ENCODE results near the gene PDE12. TPM values are rescaled to one million over a fixed set of nuclear protein-coding genes. Genes with fewer than 3 reads are reported as not detected.

PDE12 gene
- total RNA-seq, 1 donor: 19.9 TPM

GRCh38 chr3:57586778-57587177, 30.7 kb downstream of the PDE12 start:
- Histone ChIP-seq H3K4me3 (ENCODE audit: insufficient read depth, low read length) (peak overlapping the region; percentile 16), H3K27ac (ENCODE audit: low read depth, low read length) (peak overlapping the region; percentile 7), H3K4me1 (ENCODE audit: insufficient read depth, low read length) (peaks cover 24% of the 10 kb centered on the region), H4K20me1 (ENCODE audit: insufficient read depth, low read length) (peaks cover 85% of the 10 kb centered on the region), H3K27me3 (ENCODE audit: insufficient read depth, low read length) (no peaks in the 10 kb centered on the region), H3K79me2 (ENCODE audit: insufficient read depth, low read length) (peaks cover 99% of the 10 kb centered on the region), H3K36me3 (ENCODE audit: insufficient read depth, low read length) (peaks cover 49% of the 10 kb centered on the region), H2AFZ (ENCODE audit: low read length) (no peak overlapping the region), H3K4me2 (ENCODE audit: insufficient read depth, low read length) (peak overlapping the region; percentile 41), H3K9me3 (ENCODE audit: low read depth, low read length) (no peaks in the 10 kb centered on the region)
- no peak for DNase-seq (ENCODE audit: insufficient read length, low spot score, missing footprints)
- TF ChIP-seq CTCF (IDR thresholded peaks at IDR 0.05; ENCODE audit: extremely low read depth, low read depth, low read length): no peak

GRCh38 chr3:57587905-57588304, 31.8 kb downstream of the PDE12 start:
- H2AFZ ChIP-seq (ENCODE audit: low read length): no peak overlapping the region
- peaks cover 42% of the 10 kb centered on the region for H3K36me3 ChIP-seq (ENCODE audit: insufficient read depth, low read length)
- no peak overlapping the region for H3K4me3 ChIP-seq (ENCODE audit: insufficient read depth, low read length)
- no peak overlapping the region for H3K27ac ChIP-seq (ENCODE audit: low read depth, low read length)
- no peaks in the 10 kb centered on the region for H3K27me3 ChIP-seq (ENCODE audit: insufficient read depth, low read length)
- H4K20me1 ChIP-seq (ENCODE audit: insufficient read depth, low read length): peaks cover 86% of the 10 kb centered on the region
- DNase-seq (ENCODE audit: insufficient read length, low spot score, missing footprints): no peak
- H3K9me3 ChIP-seq (ENCODE audit: low read depth, low read length): no peaks in the 10 kb centered on the region
- peak overlapping the region; percentile 23 for H3K4me2 ChIP-seq (ENCODE audit: insufficient read depth, low read length)
- peaks cover 99% of the 10 kb centered on the region for H3K79me2 ChIP-seq (ENCODE audit: insufficient read depth, low read length)
- no peak for TF ChIP-seq CTCF (IDR thresholded peaks at IDR 0.05; ENCODE audit: extremely low read depth, low read depth, low read length)
- H3K4me1 ChIP-seq (ENCODE audit: insufficient read depth, low read length): peaks cover 33% of the 10 kb centered on the region

- peaks cover 97% of the 10 kb centered on the region for H3K79me2 ChIP-seq (ENCODE audit: insufficient read depth, low read length)
- H3K9me3 ChIP-seq (ENCODE audit: low read depth, low read length): no peaks in the 10 kb centered on the region
- H3K4me1 ChIP-seq (ENCODE audit: insufficient read depth, low read length): peaks cover 29% of the 10 kb centered on the region
- peak overlapping the region; percentile 32 for H3K27ac ChIP-seq (ENCODE audit: low read depth, low read length)
- H3K4me2 ChIP-seq (ENCODE audit: insufficient read depth, low read length): peak overlapping the region; percentile 96
- no peak overlapping the region for H2AFZ ChIP-seq (ENCODE audit: low read length)
- H3K4me3 ChIP-seq (ENCODE audit: insufficient read depth, low read length): peak overlapping the region; percentile 8
- no peak for TF ChIP-seq CTCF (IDR thresholded peaks at IDR 0.05; ENCODE audit: extremely low read depth, low read depth, low read length)
- H3K27me3 ChIP-seq (ENCODE audit: insufficient read depth, low read length): no peaks in the 10 kb centered on the region
- no peak for DNase-seq (ENCODE audit: insufficient read length, low spot score, missing footprints)
- peaks cover 32% of the 10 kb centered on the region for H3K36me3 ChIP-seq (ENCODE audit: insufficient read depth, low read length)
- H4K20me1 ChIP-seq (ENCODE audit: insufficient read depth, low read length): peaks cover 87% of the 10 kb centered on the region
Observed at GRCh38 chr3:57592306-57592705, 36.2 kb downstream of the PDE12 start.

GRCh38 chr3:57594144-57594543, 38.1 kb downstream of the PDE12 start:
- H3K36me3 ChIP-seq (ENCODE audit: insufficient read depth, low read length): peaks cover 32% of the 10 kb centered on the region
- H3K27ac ChIP-seq (ENCODE audit: low read depth, low read length): peak overlapping the region; percentile 100
- no peak for TF ChIP-seq CTCF (IDR thresholded peaks at IDR 0.05; ENCODE audit: extremely low read depth, low read depth, low read length)
- peaks cover 32% of the 10 kb centered on the region for H3K4me1 ChIP-seq (ENCODE audit: insufficient read depth, low read length)
- H4K20me1 ChIP-seq (ENCODE audit: insufficient read depth, low read length): peaks cover 70% of the 10 kb centered on the region
- peaks cover 84% of the 10 kb centered on the region for H3K79me2 ChIP-seq (ENCODE audit: insufficient read depth, low read length)
- H3K9me3 ChIP-seq (ENCODE audit: low read depth, low read length): no peaks in the 10 kb centered on the region
- peak overlapping the region; percentile 99 for H3K4me3 ChIP-seq (ENCODE audit: insufficient read depth, low read length)
- no peak for DNase-seq (ENCODE audit: insufficient read length, low spot score, missing footprints)
- H2AFZ ChIP-seq (ENCODE audit: low read length): no peak overlapping the region
- H3K27me3 ChIP-seq (ENCODE audit: insufficient read depth, low read length): no peaks in the 10 kb centered on the region
- peak overlapping the region; percentile 96 for H3K4me2 ChIP-seq (ENCODE audit: insufficient read depth, low read length)
